ENCODE data around the gene SLC49A3.

The SLC49A3 gene

DNA sequence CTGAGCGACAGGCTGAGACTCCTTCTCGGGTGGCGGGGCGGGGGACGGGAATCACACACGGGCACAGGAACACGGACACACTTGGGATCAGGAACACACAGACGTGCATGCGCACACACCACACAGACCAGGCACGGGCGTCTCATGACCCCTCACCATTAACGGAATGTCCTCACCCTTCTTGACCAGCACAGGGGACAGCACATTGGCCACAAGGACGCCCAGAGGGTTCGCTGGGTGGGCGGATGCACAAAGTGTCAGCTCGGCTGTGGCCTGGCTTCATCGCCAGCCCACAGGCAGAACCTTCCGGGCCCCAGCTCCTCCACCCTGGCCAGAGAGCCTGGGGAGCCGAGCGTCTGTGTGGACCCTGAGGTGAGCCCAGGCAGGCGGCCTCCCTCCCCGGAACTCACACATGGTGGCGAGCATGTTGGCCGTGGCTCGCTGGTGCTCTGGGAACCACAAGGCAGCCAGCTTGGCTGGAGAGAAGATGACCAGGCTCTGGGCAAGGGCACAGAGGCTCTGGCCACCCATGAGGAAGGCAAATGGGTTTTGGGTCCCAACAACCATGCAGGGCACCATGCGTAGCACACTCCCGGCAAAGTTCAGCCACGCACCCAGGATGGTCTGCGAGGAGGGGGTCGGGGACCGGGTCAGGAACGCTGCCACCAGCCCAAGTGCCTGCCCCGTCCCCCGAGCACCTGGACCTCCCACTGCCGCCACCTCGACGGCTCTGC lies 3.1 kb downstream of the SLC49A3 start:
- TF ChIP-seq EZH2 (IDR thresholded peaks at IDR 0.05; ENCODE audit: borderline replicate concordance, low read depth, low read length, severe bottlenecking), result no peak
- TF ChIP-seq, protein P1, sequence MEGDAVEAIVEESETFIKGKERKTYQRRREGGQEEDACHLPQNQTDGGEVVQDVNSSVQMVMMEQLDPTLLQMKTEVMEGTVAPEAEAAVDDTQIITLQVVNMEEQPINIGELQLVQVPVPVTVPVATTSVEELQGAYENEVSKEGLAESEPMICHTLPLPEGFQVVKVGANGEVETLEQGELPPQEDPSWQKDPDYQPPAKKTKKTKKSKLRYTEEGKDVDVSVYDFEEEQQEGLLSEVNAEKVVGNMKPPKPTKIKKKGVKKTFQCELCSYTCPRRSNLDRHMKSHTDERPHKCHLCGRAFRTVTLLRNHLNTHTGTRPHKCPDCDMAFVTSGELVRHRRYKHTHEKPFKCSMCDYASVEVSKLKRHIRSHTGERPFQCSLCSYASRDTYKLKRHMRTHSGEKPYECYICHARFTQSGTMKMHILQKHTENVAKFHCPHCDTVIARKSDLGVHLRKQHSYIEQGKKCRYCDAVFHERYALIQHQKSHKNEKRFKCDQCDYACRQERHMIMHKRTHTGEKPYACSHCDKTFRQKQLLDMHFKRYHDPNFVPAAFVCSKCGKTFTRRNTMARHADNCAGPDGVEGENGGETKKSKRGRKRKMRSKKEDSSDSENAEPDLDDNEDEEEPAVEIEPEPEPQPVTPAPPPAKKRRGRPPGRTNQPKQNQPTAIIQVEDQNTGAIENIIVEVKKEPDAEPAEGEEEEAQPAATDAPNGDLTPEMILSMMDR (IDR thresholded peaks at IDR 0.05; ENCODE audit: borderline replicate concordance, extremely low read depth, low read length, poor library complexity, severe bottlenecking), result no peak
- Histone ChIP-seq H3K4me1 (ENCODE audit: insufficient read depth, low read length) (peaks cover 12% of the 10 kb centered on the region), H3K27me3 (ENCODE audit: insufficient read depth, low read length, poor library complexity) (no peaks in the 10 kb centered on the region), H3K27ac (ENCODE audit: low read length) (no peak overlapping the region), H3K36me3 (ENCODE audit: insufficient read depth, low read length) (no peaks in the 10 kb centered on the region), H3K79me2 (ENCODE audit: insufficient read depth, low read length) (no peaks in the 10 kb centered on the region), H2AFZ (ENCODE audit: low read depth, low read length) (no peak overlapping the region), H3K9ac (ENCODE audit: low read depth, low read length) (no peak overlapping the region), H3K4me3 (ENCODE audit: low read depth in 1 of 2, low read length in 2 of 2) (no peak overlapping the region), H3K4me2 (ENCODE audit: insufficient read depth, low read length) (no peak overlapping the region), H4K20me1 (ENCODE audit: insufficient read depth, low read length) (peaks cover 24% of the 10 kb centered on the region), H3K9me3 (ENCODE audit: insufficient read depth, low read length, severe bottlenecking) (no peaks in the 10 kb centered on the region)
- ATAC-seq (ENCODE audit: insufficient read depth, low read depth), result no peak
- DNase-seq, result no peak

DNA sequence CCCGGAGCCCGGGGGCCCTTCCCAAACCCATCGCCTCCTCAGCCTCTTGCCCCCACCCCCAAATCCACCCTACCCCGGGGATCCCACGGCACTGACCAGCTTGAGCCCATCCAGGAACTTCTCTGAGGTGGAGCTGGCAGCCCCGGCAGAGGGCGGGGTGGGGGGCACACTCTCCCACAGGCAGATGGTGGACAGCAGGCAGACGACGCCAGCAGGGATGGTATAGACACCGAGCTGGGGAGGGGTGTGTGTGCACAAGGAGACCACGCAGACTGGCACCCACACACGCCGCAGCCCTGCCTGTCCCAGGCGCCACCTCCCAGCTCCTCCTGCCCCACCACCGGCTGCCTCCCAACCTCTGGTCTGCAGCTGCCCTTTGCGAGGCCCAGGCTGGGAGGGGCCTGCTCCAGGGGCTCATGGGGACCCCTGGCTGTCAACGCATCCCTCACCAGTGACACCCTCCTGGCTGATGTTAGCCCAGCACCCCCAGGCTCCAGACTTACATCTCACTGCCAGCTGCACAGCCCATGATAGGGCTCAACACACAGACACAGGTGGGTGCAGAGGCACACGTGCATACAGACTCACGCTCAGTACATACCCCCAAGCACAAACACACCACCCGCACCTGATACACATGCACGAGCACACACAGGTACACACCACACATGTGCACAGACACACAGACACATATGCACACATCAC lies 4.2 kb downstream of the SLC49A3 start:
- H3K79me2 ChIP-seq (ENCODE audit: insufficient read depth, low read length), result no peaks in the 10 kb centered on the region
- no peak overlapping the region for H3K4me2 ChIP-seq (ENCODE audit: insufficient read depth, low read length)
- ATAC-seq (ENCODE audit: insufficient read depth, low read depth) (no peak), DNase-seq (no peak)
- no peak for TF ChIP-seq EZH2 (IDR thresholded peaks at IDR 0.05; ENCODE audit: borderline replicate concordance, low read depth, low read length, severe bottlenecking)
- TF ChIP-seq, protein P1 (IDR thresholded peaks at IDR 0.05; ENCODE audit: borderline replicate concordance, extremely low read depth, low read length, poor library complexity, severe bottlenecking), result no peak
- H3K27me3 ChIP-seq (ENCODE audit: insufficient read depth, low read length, poor library complexity), result no peaks in the 10 kb centered on the region
- peaks cover 22% of the 10 kb centered on the region for H3K4me1 ChIP-seq (ENCODE audit: insufficient read depth, low read length)
- no peak overlapping the region for H3K9ac ChIP-seq (ENCODE audit: low read depth, low read length)
- no peak overlapping the region for H2AFZ ChIP-seq (ENCODE audit: low read depth, low read length)
- peaks cover 21% of the 10 kb centered on the region for H4K20me1 ChIP-seq (ENCODE audit: insufficient read depth, low read length)
- no peaks in the 10 kb centered on the region for H3K9me3 ChIP-seq (ENCODE audit: insufficient read depth, low read length, severe bottlenecking)
- no peaks in the 10 kb centered on the region for H3K36me3 ChIP-seq (ENCODE audit: insufficient read depth, low read length)
- H3K4me3 ChIP-seq (ENCODE audit: low read depth in 1 of 2, low read length in 2 of 2), result no peak overlapping the region
- H3K27ac ChIP-seq (ENCODE audit: low read length), result no peak overlapping the region

- H4K20me1 ChIP-seq (ENCODE audit: insufficient read depth, low read length), result peaks cover 21% of the 10 kb centered on the region
- H3K9ac ChIP-seq (ENCODE audit: low read depth, low read length), result no peak overlapping the region
- H3K79me2 ChIP-seq (ENCODE audit: insufficient read depth, low read length), result no peaks in the 10 kb centered on the region
- no peak overlapping the region for H3K4me3 ChIP-seq (ENCODE audit: low read depth in 1 of 2, low read length in 2 of 2)
- H3K27ac ChIP-seq (ENCODE audit: low read length), result no peak overlapping the region
- DNase-seq, result peak; percentile 63
- no peak overlapping the region for H2AFZ ChIP-seq (ENCODE audit: low read depth, low read length)
- TF ChIP-seq, protein P1 (IDR thresholded peaks at IDR 0.05; ENCODE audit: borderline replicate concordance, extremely low read depth, low read length, poor library complexity, severe bottlenecking), result peak; percentile 81
- no peak for TF ChIP-seq EZH2 (IDR thresholded peaks at IDR 0.05; ENCODE audit: borderline replicate concordance, low read depth, low read length, severe bottlenecking)
- peak; percentile 58 for ATAC-seq (ENCODE audit: insufficient read depth, low read depth)
- H3K4me2 ChIP-seq (ENCODE audit: insufficient read depth, low read length), result no peak overlapping the region
- no peaks in the 10 kb centered on the region for H3K36me3 ChIP-seq (ENCODE audit: insufficient read depth, low read length)
- H3K9me3 ChIP-seq (ENCODE audit: insufficient read depth, low read length, severe bottlenecking), result no peaks in the 10 kb centered on the region
- no peaks in the 10 kb centered on the region for H3K27me3 ChIP-seq (ENCODE audit: insufficient read depth, low read length, poor library complexity)
- H3K4me1 ChIP-seq (ENCODE audit: insufficient read depth, low read length), result peaks cover 24% of the 10 kb centered on the region
Observed at GRCh38 chr4:683982-684622, 4.8 kb downstream of the SLC49A3 start.
